HG03457 (cell line): ENCODE data around the gene STRN.
"Not testable (repeated sequence)": the region's sequence is repeated elsewhere in the genome, so short reads cannot be mapped to it uniquely, and the experiment has no call there.

Experiments used
- ATAC-seq: cut with Tn5 transposase; IDR thresholded peaks from one replicate; pipeline ENCODE4 v1.9.1; 2021; ENCODE audit warnings: moderate number of reproducible peaks; ENCODE audit not compliant: unreplicated experiment

STRN gene

GRCh38 chr2:36849265-36849664, 117.1 kb downstream of the STRN start:
- no peak for ATAC-seq

GRCh38 chr2:36843838-36844237, 122.5 kb downstream of the STRN start:
- no peak for ATAC-seq

- no peak for ATAC-seq
Observed at GRCh38 chr2:36839976-36840617, 126.2 kb downstream of the STRN start.

- no peak for ATAC-seq
Observed at GRCh38 chr2:36834731-36835524, 131.4 kb downstream of the STRN start.

GRCh38 chr2:36834203-36834602, 132.1 kb downstream of the STRN start:
- no peak for ATAC-seq

GRCh38 chr2:36831185-36831584, 135.2 kb downstream of the STRN start:
- ATAC-seq, result no peak

- ATAC-seq, result not testable (repeated sequence)
Observed at GRCh38 chr2:36824683-36825082, 141.7 kb downstream of the STRN start.

GRCh38 chr2:36824273-36824672, 142.1 kb downstream of the STRN start:
- no peak for ATAC-seq

- ATAC-seq, result no peak
Observed at GRCh38 chr2:36823862-36824261, 142.5 kb downstream of the STRN start.

GRCh38 chr2:36820942-36821605, 145.3 kb downstream of the STRN start:
- ATAC-seq, result no peak

GRCh38 chr2:36819095-36819711, 147.1 kb downstream of the STRN start:
- no peak for ATAC-seq

- ATAC-seq, result no peak
Observed at GRCh38 chr2:36818542-36818941, 147.8 kb downstream of the STRN start.

- ATAC-seq, result no peak
Observed at GRCh38 chr2:36812196-36812595, 154.1 kb downstream of the STRN start.

GRCh38 chr2:36811071-36811470, 155.3 kb downstream of the STRN start:
- no peak for ATAC-seq

- no peak for ATAC-seq
Observed at GRCh38 chr2:36809069-36809445, 157.3 kb downstream of the STRN start.

- no peak for ATAC-seq
Observed at GRCh38 chr2:36808386-36809068, 157.8 kb downstream of the STRN start.

- ATAC-seq, result no peak
Observed at GRCh38 chr2:36807223-36807886, 159.0 kb downstream of the STRN start.

GRCh38 chr2:36805635-36806224, 160.6 kb downstream of the STRN start:
- ATAC-seq, result no peak

- ATAC-seq, result no peak
Observed at GRCh38 chr2:36802952-36803351, 163.4 kb downstream of the STRN start.

GRCh38 chr2:36801088-36801487, 165.2 kb downstream of the STRN start:
- no peak for ATAC-seq
